GM12864 (cell line): ENCODE measurements around the gene ARHGAP24.
"Not testable (repeated sequence)": the region's sequence is repeated elsewhere in the genome, so short reads cannot be mapped to it uniquely, and the experiment has no call there.

ENCODE experiments used
- DNase-seq: peaks from one replicate; pipeline ENCODE4 v3.0.0-alpha.2; 2011; ENCODE audit warnings: low read depth
- H3K4me3 ChIP-seq: 2 replicates; pipeline ENCODE4 v1.5.1; 2011; ENCODE audit warnings: mild to moderate bottlenecking, low read depth, low read length, control low read depth
- TF ChIP-seq, protein P1 (sequence below): IDR thresholded peaks from 2 replicates; pipeline ENCODE4 v1.5.1; 2011; ENCODE audit warnings: low read depth, mild to moderate bottlenecking, moderate library complexity, low read length, control low read depth, inconsistent platforms; ENCODE audit errors: missing control alignments

Gene ARHGAP24

GRCh38 chr4:85831647-85832046 lies 356.7 kb downstream of the ARHGAP24 start:
- no peak overlapping the region for H3K4me3 ChIP-seq
- TF ChIP-seq, protein P1, sequence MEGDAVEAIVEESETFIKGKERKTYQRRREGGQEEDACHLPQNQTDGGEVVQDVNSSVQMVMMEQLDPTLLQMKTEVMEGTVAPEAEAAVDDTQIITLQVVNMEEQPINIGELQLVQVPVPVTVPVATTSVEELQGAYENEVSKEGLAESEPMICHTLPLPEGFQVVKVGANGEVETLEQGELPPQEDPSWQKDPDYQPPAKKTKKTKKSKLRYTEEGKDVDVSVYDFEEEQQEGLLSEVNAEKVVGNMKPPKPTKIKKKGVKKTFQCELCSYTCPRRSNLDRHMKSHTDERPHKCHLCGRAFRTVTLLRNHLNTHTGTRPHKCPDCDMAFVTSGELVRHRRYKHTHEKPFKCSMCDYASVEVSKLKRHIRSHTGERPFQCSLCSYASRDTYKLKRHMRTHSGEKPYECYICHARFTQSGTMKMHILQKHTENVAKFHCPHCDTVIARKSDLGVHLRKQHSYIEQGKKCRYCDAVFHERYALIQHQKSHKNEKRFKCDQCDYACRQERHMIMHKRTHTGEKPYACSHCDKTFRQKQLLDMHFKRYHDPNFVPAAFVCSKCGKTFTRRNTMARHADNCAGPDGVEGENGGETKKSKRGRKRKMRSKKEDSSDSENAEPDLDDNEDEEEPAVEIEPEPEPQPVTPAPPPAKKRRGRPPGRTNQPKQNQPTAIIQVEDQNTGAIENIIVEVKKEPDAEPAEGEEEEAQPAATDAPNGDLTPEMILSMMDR, result no peak
- no peak for DNase-seq

DNA sequence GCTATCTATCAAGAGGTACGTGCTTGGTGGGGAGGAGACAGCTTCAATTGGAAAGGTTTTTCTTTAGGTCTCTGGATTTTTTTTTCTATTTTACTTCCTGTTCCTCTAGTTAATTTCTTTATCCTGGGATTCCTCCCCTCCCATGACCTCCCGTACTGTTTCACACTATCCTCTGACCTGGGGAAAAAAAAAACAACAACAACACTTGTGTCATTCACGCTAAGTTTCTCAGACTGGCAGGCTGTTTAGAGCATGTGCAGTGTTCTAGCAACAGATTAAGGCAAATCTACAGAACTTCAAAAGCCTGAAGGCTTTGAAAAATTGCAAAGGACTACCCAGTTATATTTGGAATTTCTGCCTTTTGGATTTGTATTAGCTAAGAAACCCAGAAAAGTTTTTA lies 358.4 kb downstream of the ARHGAP24 start:
- H3K4me3 ChIP-seq, result no peak overlapping the region
- TF ChIP-seq, protein P1, result no peak
- no peak for DNase-seq

GRCh38 chr4:85834934-85835333 lies 360.0 kb downstream of the ARHGAP24 start:
- no peak overlapping the region for H3K4me3 ChIP-seq
- TF ChIP-seq, protein P1, result no peak

DNA sequence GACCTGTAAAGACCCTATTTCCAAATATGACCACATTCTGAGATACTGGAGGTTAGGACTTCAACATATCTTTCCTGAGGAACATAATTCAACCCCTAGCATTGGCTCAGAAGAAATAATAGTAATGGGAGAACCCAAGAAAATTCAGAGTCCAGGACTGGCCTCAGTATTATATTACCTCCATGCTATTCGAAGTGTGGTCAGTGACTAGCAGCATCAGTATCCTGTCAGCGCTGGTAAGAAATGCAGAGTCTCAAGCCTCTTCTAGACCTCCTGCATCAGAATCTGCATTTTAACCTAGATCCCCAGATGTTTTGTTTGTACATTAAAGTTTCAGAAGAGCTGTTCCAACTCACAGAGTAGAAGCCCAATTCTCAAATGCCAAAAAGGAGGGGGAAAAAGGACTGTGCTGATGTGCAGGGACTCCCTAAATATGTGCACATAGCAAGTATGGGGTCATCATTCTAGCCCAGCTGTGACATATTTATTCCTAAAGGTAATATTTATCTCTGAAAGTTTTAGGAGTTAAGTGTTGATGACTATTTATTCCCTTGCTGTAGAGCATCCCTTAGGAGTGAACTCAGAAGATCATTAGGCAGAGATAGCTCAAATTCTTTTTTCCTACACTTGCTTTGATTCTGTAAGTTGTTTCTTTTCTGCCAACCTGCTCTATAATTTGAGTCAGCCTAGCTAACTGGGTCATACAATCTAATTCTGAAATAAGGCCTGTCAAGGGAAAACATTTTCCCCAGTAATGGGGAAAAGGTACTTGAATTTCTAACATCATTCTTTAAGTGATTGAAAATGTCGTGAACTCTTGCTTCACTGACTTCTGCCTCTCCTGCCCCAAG lies 361.9 kb downstream of the ARHGAP24 start:
- no peak for DNase-seq
- TF ChIP-seq, protein P1, result no peak
- no peak overlapping the region for H3K4me3 ChIP-seq

More at GRCh38 chr4:85834934-85835333, 360.0 kb downstream of the ARHGAP24 start:
- no peak for DNase-seq

GRCh38 chr4:85837439-85837733 lies 362.4 kb downstream of the ARHGAP24 start:
- TF ChIP-seq, protein P1, result no peak
- H3K4me3 ChIP-seq, result no peak overlapping the region
- DNase-seq, result no peak

GRCh38 chr4:85839981-85840451 lies 365.1 kb downstream of the ARHGAP24 start:
- not testable (repeated sequence) for DNase-seq, H3K4me3 ChIP-seq

- TF ChIP-seq, protein P1, result no peak
- DNase-seq, result no peak
- H3K4me3 ChIP-seq, result no peak overlapping the region
Measured at GRCh38 chr4:85842540-85842939, 367.6 kb downstream of the ARHGAP24 start.

DNA sequence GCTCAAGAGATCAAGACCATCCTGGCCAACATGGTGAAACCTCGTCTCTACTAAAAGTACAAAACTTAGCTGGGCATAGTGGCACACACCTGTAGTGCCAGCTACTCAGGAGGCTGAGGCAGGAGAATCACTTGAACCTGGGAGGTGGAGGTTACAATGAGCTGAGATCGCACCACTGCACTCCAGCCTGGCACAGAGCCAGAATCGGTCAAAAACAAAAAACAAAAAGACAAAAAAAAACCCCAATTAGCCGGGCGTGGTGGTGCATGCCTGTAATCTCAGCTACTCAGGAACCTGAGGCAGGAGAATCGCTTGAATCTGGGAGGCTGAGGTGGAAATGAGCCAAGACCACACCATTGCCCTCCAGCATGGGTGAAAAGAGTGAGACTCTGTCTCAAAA lies 378.8 kb downstream of the ARHGAP24 start:
- not testable (repeated sequence) for H3K4me3 ChIP-seq

More for the DNA sequence above, 378.8 kb downstream of the ARHGAP24 start:
- not testable (repeated sequence) for DNase-seq
